Measurements from ENCODE around the gene TRAF2.

Gene TRAF2

GRCh38 chr9:136944519-136945332, 58.4 kb downstream of the TRAF2 start, which contains the start of the genes C8G and FBXW5:
Gene C8G, plus strand, starts transcription at chr9:136945243. Its CDS starts 78 bp downstream, at chr9:136945321.
Gene FBXW5, minus strand, starts transcription at chr9:136944738. Its CDS starts 655 bp downstream, at chr9:136944083.
- FAIRE-seq (peak; percentile 95), DNase-seq (ENCODE audit: extremely low spot score, insufficient read length, low read depth) (peak; percentile 100)

DNA sequence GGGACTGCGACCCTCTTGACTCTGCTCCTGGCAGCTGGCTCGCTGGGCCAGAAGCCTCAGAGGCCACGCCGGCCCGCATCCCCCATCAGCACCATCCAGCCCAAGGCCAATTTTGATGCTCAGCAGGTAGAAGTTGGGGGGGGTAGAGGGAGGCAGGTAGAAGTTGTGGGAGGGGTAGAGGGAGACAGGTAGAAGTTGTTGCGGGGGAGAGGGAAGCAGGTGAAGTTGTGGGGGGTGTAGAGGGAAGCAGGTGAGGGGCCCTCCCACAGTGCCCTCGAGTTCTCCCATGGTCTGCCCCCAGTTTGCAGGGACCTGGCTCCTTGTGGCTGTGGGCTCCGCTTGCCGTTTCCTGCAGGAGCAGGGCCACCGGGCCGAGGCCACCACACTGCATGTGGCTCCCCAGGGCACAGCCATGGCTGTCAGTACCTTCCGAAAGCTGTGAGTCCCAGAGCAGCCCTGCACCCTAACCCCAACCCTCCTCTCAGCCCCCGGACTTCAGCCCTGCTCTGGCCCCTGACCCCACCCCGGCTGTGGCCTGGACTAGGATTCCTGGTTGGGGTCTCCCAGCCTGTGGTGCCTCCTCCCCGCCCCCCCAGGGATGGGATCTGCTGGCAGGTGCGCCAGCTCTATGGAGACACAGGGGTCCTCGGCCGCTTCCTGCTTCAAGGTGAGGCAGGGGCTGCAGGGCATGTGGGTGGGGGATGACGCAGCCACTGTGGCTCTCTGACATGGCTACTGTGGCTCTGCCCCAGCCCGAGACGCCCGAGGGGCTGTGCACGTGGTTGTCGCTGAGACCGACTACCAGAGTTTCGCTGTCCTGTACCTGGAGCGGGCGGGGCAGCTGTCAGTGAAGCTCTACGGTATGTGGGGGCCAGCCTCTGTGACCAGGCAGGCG, 59.3 kb downstream of the TRAF2 start:
- no peak for FAIRE-seq
- no peak for DNase-seq (ENCODE audit: extremely low spot score, insufficient read length, low read depth)

- no peak for DNase-seq (ENCODE audit: extremely low spot score, insufficient read length, low read depth)
- no peak for FAIRE-seq
Observed at GRCh38 chr9:136946228-136947027, 60.1 kb downstream of the TRAF2 start.

GRCh38 chr9:136947028-136947891, 60.9 kb downstream of the TRAF2 start:
- FAIRE-seq (no peak), DNase-seq (ENCODE audit: extremely low spot score, insufficient read length, low read depth) (no peak)

DNA sequence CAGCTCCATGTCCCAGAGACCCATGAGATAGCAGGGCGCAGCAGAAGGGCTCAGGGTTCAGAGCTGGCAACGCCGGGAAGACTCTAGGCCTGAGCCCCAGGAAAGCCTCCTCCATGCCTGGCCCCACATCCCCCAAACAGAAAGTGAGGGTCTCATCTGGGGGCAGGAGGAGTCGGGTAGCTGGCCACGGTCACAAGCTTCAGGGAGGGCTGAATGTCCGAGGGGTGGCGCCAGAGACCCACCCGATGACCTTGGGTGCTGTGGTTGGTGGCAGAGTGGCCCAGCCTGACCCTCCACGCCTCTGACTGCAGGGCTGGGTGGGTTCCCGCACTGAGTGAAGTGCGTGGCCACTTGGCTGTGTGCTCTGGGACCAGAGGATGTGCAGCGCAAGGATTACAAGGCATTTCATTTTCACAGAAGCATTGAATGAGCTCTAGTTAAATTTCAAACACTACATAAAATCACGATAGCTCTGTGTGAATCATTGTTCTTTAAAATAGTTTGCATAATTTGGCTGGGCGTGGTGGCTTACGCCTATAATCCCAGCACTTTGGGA, 61.7 kb downstream of the TRAF2 start:
- FAIRE-seq (peak; percentile 12), DNase-seq (ENCODE audit: extremely low spot score, insufficient read length, low read depth) (no peak)

GRCh38 chr9:136949239-136949816, 63.0 kb downstream of the TRAF2 start:
- no peak for FAIRE-seq
- DNase-seq (ENCODE audit: extremely low spot score, insufficient read length, low read depth), result no peak

- peak; percentile 91 for FAIRE-seq
- peak; percentile 100 for DNase-seq (ENCODE audit: extremely low spot score, insufficient read length, low read depth)
Observed at GRCh38 chr9:136949817-136950655, 63.7 kb downstream of the TRAF2 start.

DNA sequence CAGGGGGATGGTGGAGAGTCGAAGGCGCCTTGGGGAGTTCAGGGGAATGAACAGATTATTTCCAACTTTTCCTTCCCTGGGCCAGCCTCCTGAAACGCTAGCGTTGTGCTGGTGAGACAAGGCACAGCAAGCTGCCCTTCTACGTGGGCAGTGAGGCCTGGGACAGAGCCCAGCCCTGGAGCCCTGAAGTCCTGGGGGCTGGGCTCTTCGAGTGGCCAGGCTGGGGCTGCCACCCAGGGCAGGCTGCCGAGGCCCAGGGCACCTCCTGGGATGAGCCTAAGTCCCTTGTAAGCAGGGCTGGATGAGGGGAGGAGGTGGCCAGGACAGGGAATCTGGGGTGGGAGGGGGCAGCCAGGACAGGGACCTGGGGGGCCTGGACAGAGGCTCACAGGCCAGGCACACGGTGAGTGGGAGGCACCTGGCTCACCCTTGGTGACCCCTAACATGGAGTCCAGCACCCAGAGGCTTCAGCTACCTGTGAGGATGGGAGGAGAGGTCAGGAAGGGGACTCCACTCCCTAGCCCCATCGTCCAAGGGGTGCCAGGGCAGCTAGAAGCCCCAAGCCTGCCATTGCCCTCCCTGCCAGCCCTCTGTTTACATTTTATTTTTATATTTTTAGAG, 64.5 kb downstream of the TRAF2 start:
- no peak for DNase-seq (ENCODE audit: extremely low spot score, insufficient read length, low read depth)
- FAIRE-seq, result no peak

- no peak for FAIRE-seq
Observed at GRCh38 chr9:136951541-136952320, 65.4 kb downstream of the TRAF2 start, which contains the start of gene LCN12. Gene LCN12, plus strand, starts transcription at chr9:136952273. Its CDS starts 55 bp downstream, at chr9:136952328.

GRCh38 chr9:136952321-136952850, 66.1 kb downstream of the TRAF2 start:
- DNase-seq (ENCODE audit: extremely low spot score, insufficient read length, low read depth), result no peak
- FAIRE-seq, result no peak

More at GRCh38 chr9:136951541-136952320, 65.4 kb downstream of the TRAF2 start, which contains the start of gene LCN12:
- DNase-seq (ENCODE audit: extremely low spot score, insufficient read length, low read depth), result no peak

DNA sequence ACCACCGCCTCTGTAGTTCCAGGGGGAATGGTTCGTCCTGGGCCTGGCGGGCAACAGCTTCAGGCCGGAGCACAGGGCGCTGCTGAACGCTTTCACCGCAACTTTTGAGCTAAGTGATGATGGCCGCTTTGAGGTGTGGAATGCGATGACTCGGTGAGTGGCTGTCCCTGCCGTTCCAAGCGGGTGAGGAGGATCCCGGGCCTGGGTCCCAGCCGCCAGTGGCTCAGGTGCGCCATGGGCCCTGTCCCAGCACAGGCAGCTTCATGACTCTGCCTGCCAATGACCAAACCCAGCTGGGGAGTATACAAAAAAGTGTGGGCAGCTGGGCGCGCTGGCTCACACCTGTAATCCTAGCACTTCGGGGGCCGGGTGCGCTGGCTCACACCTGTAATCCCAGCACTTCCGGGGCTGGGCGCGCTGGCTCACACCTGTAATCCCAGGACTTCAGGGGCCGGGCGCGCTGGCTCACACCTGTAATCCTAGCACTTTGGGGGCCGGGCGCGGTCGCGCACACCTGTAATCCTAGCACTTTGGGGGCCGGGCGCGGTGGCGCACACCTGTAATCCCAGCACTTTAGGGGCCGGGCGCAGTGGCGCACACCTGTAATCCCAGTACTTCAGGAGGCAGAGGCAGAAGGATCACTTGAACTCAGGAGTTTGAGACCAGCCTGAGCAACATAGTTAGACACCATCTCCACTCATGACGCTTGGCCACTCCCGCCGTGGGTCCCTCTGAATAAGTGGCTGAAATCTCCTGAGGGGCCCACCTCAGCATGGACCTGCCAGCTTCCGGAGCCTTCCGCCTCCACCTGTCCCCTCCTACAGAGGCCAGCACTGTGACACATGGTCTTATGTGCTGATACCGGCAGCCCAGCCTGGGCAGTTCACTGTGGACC, 66.8 kb downstream of the TRAF2 start:
- DNase-seq (ENCODE audit: extremely low spot score, insufficient read length, low read depth) (no peak), FAIRE-seq (no peak)

- DNase-seq (ENCODE audit: extremely low spot score, insufficient read length, low read depth) (no peak), FAIRE-seq (no peak)
Observed at GRCh38 chr9:136953771-136954269, 67.5 kb downstream of the TRAF2 start.

DNA sequence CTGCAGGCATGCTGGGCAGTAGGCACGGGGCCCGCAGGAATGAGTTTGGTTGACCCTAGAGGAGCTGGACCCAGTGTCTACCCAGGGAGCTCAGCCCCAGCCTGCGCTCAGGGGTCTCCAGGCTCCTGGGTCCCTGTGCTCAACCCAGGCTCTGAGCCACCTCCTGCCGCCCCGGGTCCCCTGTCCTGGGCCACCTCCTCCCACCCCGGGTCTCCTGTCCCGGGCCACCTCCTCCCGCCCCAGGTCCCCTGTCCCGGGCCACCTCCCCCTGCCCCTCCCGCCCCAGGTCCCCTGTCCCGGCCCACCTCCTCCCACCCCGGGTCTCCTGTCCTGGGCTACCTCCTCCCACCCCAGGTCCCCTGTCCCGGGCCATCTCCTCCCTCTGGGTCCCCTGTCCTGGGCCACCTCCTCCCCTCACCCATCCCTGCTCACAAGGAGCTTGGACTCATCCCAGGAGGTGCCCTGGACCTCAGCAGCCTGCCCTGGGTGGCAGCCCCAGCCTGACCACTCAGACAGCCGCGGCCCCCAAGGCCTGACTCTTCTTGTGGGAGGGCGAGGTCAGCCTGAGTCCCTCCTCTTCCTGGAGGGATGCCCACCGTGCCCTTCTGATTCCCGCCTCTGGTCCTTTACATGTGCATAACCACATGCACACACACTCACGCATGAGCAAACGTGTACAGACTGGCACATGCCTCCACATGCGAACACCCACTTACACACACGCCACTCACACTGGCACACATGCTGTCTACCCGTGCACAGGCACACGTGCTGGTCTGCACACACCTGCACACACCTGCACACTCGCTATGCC, 68.2 kb downstream of the TRAF2 start:
- FAIRE-seq (no peak), DNase-seq (ENCODE audit: extremely low spot score, insufficient read length, low read depth) (no peak)

All from GM18507 (cell line).